ENCODE results near the gene GAPVD1. TPM values are rescaled to one million over a fixed set of nuclear protein-coding genes. Genes with fewer than 3 reads are reported as not detected.

GAPVD1 gene
- total RNA-seq, 1 experiment from 2014 or later = 70.3 TPM

DNA sequence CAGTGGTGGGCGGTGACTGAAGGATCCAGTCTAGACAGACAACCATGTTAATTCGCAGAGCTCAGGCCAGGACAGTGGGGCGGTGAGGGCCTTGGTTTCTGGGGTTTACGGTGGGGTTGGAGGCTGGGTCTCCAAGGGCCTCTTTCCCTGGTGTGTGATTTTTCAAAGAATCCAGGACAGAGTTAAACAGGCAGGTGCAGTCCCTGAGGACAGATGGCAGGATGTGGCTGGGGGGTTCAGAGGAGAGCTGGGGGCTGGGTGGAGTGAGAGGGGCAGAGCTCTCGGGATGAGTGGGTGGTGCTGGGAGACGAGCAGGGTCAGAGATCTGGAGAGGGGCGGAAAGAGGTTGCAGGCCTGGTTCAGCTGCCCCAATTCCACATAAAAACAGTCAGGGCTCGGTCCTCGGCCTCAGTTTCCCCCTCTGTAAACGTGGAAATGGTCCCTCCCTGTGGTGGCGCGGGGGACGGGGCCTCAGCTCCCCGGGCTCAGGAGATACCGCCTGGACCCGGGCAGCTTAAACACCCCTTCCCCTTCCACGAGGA, 145.9 kb downstream of the GAPVD1 start:
- no TSS peak for BruUV-seq (replicated peaks)
- peak overlapping the region; percentile 82; the same call in 1 of the 2 replicates for H2AFZ ChIP-seq
- peaks cover 7% of the 10 kb centered on the region; the same call in 1 of the 2 replicates for H3F3A ChIP-seq (ENCODE audit: insufficient read depth, low read depth)
- intact Hi-C loops (cut with micrococcal nuclease; ENCODE audit: unreplicated experiment) = loop anchor here (10.0 kb wide), 1 partner anchor 897 kb away; no protein-coding TSS in a partner anchor
- no peaks in the 10 kb centered on the region for H3K9me2 ChIP-seq (ENCODE audit: insufficient read depth)
- H3K27me3 ChIP-seq (ENCODE audit: insufficient read depth, low read depth) = no peaks in the 10 kb centered on the region
- H3K4me3 ChIP-seq = peak overlapping the region; percentile 65; the same call in 1 of the 2 replicates
- H3K36me3 ChIP-seq (ENCODE audit: low read depth) = no peaks in the 10 kb centered on the region
- TF ChIP-seq, protein P1, sequence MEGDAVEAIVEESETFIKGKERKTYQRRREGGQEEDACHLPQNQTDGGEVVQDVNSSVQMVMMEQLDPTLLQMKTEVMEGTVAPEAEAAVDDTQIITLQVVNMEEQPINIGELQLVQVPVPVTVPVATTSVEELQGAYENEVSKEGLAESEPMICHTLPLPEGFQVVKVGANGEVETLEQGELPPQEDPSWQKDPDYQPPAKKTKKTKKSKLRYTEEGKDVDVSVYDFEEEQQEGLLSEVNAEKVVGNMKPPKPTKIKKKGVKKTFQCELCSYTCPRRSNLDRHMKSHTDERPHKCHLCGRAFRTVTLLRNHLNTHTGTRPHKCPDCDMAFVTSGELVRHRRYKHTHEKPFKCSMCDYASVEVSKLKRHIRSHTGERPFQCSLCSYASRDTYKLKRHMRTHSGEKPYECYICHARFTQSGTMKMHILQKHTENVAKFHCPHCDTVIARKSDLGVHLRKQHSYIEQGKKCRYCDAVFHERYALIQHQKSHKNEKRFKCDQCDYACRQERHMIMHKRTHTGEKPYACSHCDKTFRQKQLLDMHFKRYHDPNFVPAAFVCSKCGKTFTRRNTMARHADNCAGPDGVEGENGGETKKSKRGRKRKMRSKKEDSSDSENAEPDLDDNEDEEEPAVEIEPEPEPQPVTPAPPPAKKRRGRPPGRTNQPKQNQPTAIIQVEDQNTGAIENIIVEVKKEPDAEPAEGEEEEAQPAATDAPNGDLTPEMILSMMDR (conservative IDR thresholded peaks at IDR 0.05) = no peak
- no peak for TF ChIP-seq EZH2 (IDR thresholded peaks at IDR 0.05; ENCODE audit: low read depth)
- DNase-seq = no peak
- CTCF ChIA-PET = interaction anchor here (0.5 to 1.4 kb wide), 7 partner anchors 226 to 1601 kb away, joined by 3 to 7 read pairs (median 4); no protein-coding TSS in a partner anchor
- POLR2A ChIA-PET (ENCODE audit: unreplicated experiment) = no interaction called here
- peak overlapping the region; percentile 83 for H3K4me2 ChIP-seq
- no peaks in the 10 kb centered on the region for H3K4me1 ChIP-seq (replicated peaks; ENCODE audit: insufficient read depth)
- no peaks in the 10 kb centered on the region for H3K9me3 ChIP-seq (ENCODE audit: insufficient read depth, low read depth)
- no peaks in the 10 kb centered on the region for H3K79me2 ChIP-seq (ENCODE audit: low read depth)
- no peaks in the 10 kb centered on the region for H4K20me1 ChIP-seq (ENCODE audit: insufficient read depth)
- no peak overlapping the region for H3K27ac ChIP-seq

- no peaks in the 10 kb centered on the region for H3K9me2 ChIP-seq (ENCODE audit: insufficient read depth)
- H3K4me1 ChIP-seq (replicated peaks; ENCODE audit: insufficient read depth) = no peaks in the 10 kb centered on the region
- H3K27ac ChIP-seq = no peak overlapping the region
- DNase-seq = peak in 1 of 2 experiments; percentile 81
- intact Hi-C loops (cut with micrococcal nuclease; ENCODE audit: unreplicated experiment) = loop anchor here (1.0 to 10.0 kb wide), 4 partner anchors 820 to 1083 kb away; no protein-coding TSS in a partner anchor
- no TSS peak for BruUV-seq (replicated peaks)
- H4K20me1 ChIP-seq (ENCODE audit: insufficient read depth) = no peaks in the 10 kb centered on the region
- no peaks in the 10 kb centered on the region for H3K36me3 ChIP-seq (ENCODE audit: low read depth)
- H3K4me2 ChIP-seq = peak overlapping the region; percentile 83
- ChIA-PET POLR2A (ENCODE audit: unreplicated experiment) (interaction anchor here (0.6 kb wide), 1 partner anchor 9 kb away, joined by 4 read pairs; no protein-coding TSS in a partner anchor), CTCF (interaction anchor here (0.5 to 1.4 kb wide), 7 partner anchors 225 to 1600 kb away, joined by 3 to 7 read pairs (median 4); no protein-coding TSS in a partner anchor)
- H3K27me3 ChIP-seq (ENCODE audit: insufficient read depth, low read depth) = no peaks in the 10 kb centered on the region
- peak overlapping the region; percentile 65 for H3K4me3 ChIP-seq
- peaks cover 7% of the 10 kb centered on the region; the same call in 1 of the 2 replicates for H3F3A ChIP-seq (ENCODE audit: insufficient read depth, low read depth)
- no peaks in the 10 kb centered on the region for H3K79me2 ChIP-seq (ENCODE audit: low read depth)
- H3K9me3 ChIP-seq (ENCODE audit: insufficient read depth, low read depth) = no peaks in the 10 kb centered on the region
- TF ChIP-seq, protein P1 (conservative IDR thresholded peaks at IDR 0.05) = peak; percentile 88
- no peak for TF ChIP-seq EZH2 (IDR thresholded peaks at IDR 0.05; ENCODE audit: low read depth)
- peak overlapping the region; percentile 82 for H2AFZ ChIP-seq
These were observed 146.6 kb downstream of the GAPVD1 start for GRCh38 chr9:125407974-125408900.

- no peaks in the 10 kb centered on the region for H3K79me2 ChIP-seq (ENCODE audit: low read depth)
- TF ChIP-seq EZH2 (IDR thresholded peaks at IDR 0.05; ENCODE audit: low read depth) = no peak
- TF ChIP-seq, protein P1 (conservative IDR thresholded peaks at IDR 0.05) = no peak
- H3K4me1 ChIP-seq (replicated peaks; ENCODE audit: insufficient read depth) = no peaks in the 10 kb centered on the region
- POLR2A ChIA-PET (ENCODE audit: unreplicated experiment) = no interaction called here
- no peaks in the 10 kb centered on the region for H3K36me3 ChIP-seq (ENCODE audit: low read depth)
- peaks cover 7% of the 10 kb centered on the region; the same call in 1 of the 2 replicates for H3F3A ChIP-seq (ENCODE audit: insufficient read depth, low read depth)
- no peak overlapping the region for H2AFZ ChIP-seq
- CTCF ChIA-PET = no interaction called here
- H3K27ac ChIP-seq = no peak overlapping the region
- H4K20me1 ChIP-seq (ENCODE audit: insufficient read depth) = no peaks in the 10 kb centered on the region
- intact Hi-C loops (cut with micrococcal nuclease; ENCODE audit: unreplicated experiment) = loop anchor here (2.0 to 10.0 kb wide), 2 partner anchors 896 to 1082 kb away; no protein-coding TSS in a partner anchor
- DNase-seq = peak in 1 of 2 experiments; percentile 31
- H3K4me2 ChIP-seq = no peak overlapping the region
- H3K9me2 ChIP-seq (ENCODE audit: insufficient read depth) = no peaks in the 10 kb centered on the region
- H3K4me3 ChIP-seq = no peak overlapping the region
- no peaks in the 10 kb centered on the region for H3K27me3 ChIP-seq (ENCODE audit: insufficient read depth, low read depth)
- no TSS peak for BruUV-seq (replicated peaks)
- no peaks in the 10 kb centered on the region for H3K9me3 ChIP-seq (ENCODE audit: insufficient read depth, low read depth)
These were observed 147.6 kb downstream of the GAPVD1 start for GRCh38 chr9:125409217-125409636.
